Myocyte (in vitro differentiated cells): ENCODE measurements around the gene LMBRD1. TPM values are rescaled to one million over a fixed set of nuclear protein-coding genes. Genes with fewer than 3 reads are reported as not detected.
"Not testable (repeated sequence)": the region's sequence is repeated elsewhere in the genome, so short reads cannot be mapped to it uniquely, and the experiment has no call there.

Source experiments
- DNase-seq: peaks from one replicate; pipeline ENCODE4 v3.0.0-alpha.2; 2012; ENCODE audit warnings: low read depth
- polyA plus RNA-seq: library from polyadenylated mRNA; unstranded; fragments of >200 nt; gene quantifications from one replicate; pipeline ENCODE4 v1.2.1, GENCODE V29; 2012; ENCODE audit warnings: missing spikeins
- total RNA-seq: library from RNA; depleted of rRNA; stranded (reverse); fragments of >200 nt; gene quantifications from 2 replicates; pipeline ENCODE4 v1.2.3, GENCODE V29; 2014

Gene LMBRD1
- total RNA-seq, result 37.3 and 43.8 TPM in 2 replicates
- 26.3 TPM for polyA plus RNA-seq

GRCh38 chr6:69796642-69797390 lies at the start of gene LMBRD1:
Gene LMBRD1, minus strand, starts transcription at chr6:69797010. Its CDS starts 129 bp downstream, at chr6:69796881.
- peak; percentile 95 for DNase-seq

GRCh38 chr6:69846312-69846711 lies 49.5 kb upstream of the LMBRD1 start:
- no peak for DNase-seq

DNA sequence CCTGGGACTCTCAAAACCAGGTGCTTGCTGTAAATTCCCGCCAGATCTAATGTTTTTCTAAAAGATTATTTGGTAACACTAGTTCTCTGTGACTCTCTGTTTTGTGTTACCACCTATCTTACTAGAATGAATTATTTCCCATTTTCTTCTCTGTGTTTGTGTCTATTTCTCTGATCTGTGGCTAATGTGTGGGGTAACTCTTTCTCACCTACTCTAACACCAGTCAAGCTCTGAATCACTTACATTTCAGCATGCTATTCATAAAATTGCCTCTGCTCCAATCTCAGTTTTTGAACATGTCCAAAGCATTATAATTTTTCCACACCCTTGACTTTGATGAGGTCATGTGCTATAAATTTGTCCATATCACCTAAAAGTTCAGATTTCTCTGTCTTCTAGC lies 46.4 kb upstream of the LMBRD1 start:
- no peak for DNase-seq

GRCh38 chr6:69841862-69842261 lies 45.1 kb upstream of the LMBRD1 start:
- DNase-seq, result no peak

GRCh38 chr6:69835414-69836179 lies 38.8 kb upstream of the LMBRD1 start:
- peak; percentile 76 for DNase-seq

- DNase-seq, result no peak
These were observed 35.7 kb upstream of the LMBRD1 start for GRCh38 chr6:69832558-69832957.

DNA sequence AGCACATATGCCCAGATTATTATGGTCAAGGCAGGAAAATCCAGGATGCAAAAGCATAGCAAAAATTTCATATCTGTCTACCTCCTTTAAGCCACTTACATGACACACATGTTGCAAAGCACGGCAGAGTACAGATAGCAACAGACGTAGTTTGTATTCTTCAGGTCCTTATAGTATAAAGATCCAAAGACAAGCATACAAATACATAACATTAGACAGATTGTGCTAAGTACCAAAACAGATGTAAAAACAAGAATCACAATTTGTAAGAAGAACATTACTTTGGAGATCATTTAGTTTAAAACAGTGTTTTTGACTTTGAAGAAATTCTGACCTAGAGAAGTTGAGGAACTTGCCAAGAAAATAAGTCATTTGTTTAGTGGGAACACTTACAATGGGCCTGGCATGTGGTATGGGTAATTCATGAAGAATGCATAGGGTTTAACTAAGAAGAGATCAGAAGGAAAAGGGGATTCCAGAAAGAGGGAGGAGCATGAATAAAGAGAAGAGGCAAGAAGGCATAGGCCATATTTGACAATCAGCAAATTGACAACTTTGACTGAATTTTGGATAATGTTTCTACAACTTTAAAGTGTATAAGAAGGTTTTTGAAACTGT lies 30.6 kb upstream of the LMBRD1 start:
- no peak for DNase-seq

- DNase-seq, result peak; percentile 25
These were observed 29.1 kb upstream of the LMBRD1 start for GRCh38 chr6:69825904-69826303.

DNA sequence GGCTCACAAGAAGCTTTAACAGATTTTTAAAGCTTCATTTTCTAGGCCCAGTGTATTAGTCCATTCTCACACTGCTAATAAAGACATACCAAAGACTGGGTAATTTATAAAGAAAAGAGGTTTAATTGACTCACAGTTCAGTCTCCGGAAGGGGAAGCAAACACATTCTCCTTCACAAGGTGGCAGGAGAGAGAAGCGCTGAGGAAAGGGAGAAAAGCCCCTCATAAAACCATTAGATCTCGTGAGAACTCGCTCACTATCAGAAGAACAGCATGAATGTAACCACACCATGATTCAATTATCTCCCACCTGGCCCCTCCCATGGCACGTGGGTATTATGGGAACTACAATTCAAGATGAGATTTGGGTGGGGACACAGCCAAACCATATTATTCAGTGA lies 27.5 kb upstream of the LMBRD1 start:
- not testable (repeated sequence) for DNase-seq

GRCh38 chr6:69820438-69820837 lies 23.6 kb upstream of the LMBRD1 start:
- no peak for DNase-seq

- no peak for DNase-seq
These were observed 23.2 kb upstream of the LMBRD1 start for GRCh38 chr6:69820018-69820417.

- DNase-seq, result no peak
These were observed 22.3 kb upstream of the LMBRD1 start for GRCh38 chr6:69819138-69819537.

GRCh38 chr6:69818223-69818930 lies 21.6 kb upstream of the LMBRD1 start:
- no peak for DNase-seq

DNA sequence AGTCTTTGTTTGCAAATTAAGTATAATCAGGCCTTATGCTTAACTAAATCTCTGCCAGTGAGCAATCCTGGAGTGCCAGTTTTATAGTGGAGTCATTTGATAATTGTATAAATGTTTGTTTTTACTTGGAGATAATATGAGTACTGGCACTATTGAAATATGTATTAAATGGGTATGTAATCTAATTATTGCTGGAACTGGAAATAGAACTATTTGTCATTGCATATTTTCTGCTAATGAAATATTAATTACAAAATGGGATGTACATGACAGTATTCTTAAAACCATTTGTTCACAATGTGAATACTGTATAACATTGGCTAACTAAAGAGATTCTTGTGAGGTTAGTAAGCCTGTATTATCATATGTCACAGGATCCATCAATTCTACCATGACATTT lies 20.5 kb upstream of the LMBRD1 start:
- DNase-seq, result no peak

DNA sequence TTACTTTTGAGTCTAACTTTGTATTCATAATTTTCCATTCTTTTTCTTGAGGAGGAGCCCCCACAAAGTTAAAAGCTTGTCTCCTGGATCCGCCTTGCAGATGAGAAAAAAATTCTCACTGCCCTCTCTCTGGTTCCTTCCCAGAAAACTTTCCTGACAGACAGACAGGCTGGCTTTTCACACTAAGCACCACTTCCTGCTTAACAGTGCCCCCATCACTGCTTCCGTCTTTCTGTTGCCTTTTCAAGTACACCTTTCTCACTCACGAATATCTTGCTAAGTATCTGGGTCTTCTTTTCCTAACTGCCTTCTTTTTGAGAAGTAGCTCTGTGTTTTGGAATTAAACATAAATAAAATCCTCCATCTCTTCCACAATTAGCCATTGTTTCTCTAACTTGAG lies 19.8 kb upstream of the LMBRD1 start:
- DNase-seq, result no peak

DNA sequence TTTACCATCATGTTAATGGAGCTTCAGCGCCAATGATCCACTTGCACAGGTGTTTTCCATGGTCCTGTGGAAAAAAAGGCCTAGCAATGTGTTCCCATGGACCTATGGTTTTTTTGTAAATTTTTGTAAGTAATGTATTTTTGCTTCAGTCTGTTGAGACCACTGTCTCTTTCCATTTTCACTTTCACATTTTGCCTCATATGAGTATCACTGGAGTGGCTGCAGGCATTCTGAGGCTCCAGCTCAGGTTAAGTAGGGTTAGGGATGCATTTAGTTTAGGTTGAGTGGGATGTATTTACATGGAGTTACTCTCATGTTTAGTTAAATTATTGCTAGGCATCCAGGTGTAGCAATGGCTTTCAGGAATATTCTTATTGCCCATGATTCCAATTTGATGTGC lies 19.2 kb upstream of the LMBRD1 start:
- DNase-seq, result no peak

DNA sequence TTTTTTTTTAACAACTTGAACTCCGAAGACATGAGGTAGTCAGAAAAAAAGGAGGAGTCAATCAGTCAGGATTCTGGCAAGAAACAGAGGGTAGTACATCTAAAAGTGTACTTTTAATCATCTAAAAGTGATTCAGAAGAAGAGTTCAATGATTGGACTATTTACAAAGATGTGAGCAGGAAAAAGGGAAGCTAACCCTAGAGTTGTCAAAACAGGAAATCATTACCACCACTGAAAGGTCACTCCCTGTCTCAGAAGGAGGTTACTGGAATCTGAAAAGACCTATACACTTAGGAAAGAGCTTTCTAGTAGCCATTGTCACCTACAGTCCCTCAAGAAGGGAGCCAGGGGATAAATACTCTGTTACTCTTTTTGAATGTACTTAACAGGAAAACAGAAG lies 16.7 kb upstream of the LMBRD1 start:
- DNase-seq, result no peak

DNA sequence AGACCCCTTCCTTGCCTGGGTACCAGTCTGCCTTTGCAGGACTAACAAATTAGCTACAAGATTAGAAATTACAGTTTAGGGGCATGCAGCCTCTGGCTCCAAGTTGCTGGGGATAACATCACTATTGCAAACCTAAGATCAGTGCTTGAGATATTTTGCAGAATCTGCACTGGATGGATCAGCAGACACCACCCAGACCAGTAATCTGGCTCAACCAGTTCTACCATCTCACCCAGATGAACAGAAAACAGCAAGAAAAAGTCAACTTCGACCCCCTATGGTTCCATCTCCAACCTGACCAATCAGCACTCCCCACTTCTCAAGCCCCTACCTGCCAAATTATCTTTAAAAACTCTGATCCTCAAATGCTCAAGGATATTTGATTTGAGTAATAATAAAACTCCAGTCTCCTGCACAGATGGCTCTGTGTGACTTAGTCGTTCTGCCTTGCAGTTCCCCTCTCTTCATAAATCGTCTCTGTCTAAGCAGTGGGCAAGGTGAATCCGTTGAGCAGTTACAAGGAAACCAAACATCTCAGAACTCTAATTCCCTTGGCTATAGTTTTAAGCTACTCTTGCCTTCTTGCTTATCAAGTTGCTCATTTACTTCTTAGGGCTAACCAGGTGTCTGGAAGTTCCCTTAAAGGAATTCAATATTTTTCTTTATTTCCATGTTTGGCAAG lies 16.1 kb upstream of the LMBRD1 start:
- DNase-seq, result no peak

DNA sequence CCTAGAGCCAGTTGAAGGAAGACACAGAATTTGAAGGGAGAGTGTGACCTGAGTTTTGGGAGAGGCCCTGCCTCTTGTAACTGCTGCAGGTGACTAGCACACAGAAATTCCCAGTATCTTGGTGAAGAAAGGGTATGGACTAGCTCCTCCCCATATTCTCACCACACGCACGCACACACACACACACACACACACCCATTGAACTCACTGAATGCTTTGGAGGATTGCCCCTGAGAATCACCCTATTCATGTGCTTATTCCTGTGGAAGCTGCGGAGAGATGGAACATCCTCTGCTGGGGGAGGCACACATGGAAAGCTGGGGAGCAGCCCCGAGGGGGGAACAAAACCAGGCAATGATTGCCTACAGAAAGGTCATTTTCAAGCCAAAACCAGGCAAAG lies 6.2 kb upstream of the LMBRD1 start:
- no peak for DNase-seq

GRCh38 chr6:69801711-69802110 lies 4.9 kb upstream of the LMBRD1 start:
- no peak for DNase-seq

DNA sequence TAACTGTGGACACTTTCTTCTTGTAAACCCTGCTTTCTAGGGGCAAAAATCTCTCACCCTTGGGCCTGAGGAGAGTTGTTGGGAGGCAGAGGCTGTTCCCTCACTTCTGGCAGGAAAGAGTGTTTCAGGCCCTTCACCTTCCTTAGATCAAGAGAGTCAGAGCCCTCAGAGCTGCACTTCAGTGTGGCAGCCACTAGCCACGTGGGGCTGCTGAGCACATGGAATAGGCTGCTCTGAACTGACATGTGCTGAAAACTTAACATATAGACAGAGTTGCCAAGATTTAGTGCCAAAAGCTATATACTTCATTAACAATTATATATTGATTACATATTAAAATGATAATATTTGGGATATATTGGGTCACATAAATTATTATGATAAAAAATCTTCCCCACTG lies 4.4 kb upstream of the LMBRD1 start:
- no peak for DNase-seq
